Measurements from ENCODE around the gene TSHZ2.

The TSHZ2 gene

DNA sequence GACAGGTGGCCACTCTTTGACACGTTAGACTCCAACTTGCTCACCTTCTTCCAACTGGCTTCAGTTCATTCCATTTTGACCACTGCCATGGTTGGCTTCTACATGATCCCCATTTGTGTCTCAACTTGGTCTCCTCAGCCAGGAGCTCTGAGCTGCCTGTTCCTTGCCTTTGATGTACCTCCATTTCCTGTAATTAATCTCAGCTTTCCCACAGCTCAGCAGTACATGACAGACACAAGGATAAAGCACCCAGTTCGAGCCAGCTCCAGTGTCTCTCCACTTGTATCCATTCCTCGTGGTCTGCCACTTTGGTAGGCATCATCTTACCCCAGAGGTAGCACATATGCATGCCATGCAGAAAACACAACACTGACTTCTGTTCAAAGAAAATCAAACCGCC is 161.0 kb downstream of the TSHZ2 start:
- H3K27ac ChIP-seq, result no peak overlapping the region
- no peak for TF ChIP-seq ZFX (IDR thresholded peaks at IDR 0.05; ENCODE audit: borderline replicate concordance)
- TF ChIP-seq, protein P1, sequence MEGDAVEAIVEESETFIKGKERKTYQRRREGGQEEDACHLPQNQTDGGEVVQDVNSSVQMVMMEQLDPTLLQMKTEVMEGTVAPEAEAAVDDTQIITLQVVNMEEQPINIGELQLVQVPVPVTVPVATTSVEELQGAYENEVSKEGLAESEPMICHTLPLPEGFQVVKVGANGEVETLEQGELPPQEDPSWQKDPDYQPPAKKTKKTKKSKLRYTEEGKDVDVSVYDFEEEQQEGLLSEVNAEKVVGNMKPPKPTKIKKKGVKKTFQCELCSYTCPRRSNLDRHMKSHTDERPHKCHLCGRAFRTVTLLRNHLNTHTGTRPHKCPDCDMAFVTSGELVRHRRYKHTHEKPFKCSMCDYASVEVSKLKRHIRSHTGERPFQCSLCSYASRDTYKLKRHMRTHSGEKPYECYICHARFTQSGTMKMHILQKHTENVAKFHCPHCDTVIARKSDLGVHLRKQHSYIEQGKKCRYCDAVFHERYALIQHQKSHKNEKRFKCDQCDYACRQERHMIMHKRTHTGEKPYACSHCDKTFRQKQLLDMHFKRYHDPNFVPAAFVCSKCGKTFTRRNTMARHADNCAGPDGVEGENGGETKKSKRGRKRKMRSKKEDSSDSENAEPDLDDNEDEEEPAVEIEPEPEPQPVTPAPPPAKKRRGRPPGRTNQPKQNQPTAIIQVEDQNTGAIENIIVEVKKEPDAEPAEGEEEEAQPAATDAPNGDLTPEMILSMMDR (IDR thresholded peaks at IDR 0.05), result no peak

- no peak for TF ChIP-seq ZFX (IDR thresholded peaks at IDR 0.05; ENCODE audit: borderline replicate concordance)
- H3K27ac ChIP-seq, result no peak overlapping the region
Measured at GRCh38 chr20:53133628-53134027, 161.5 kb downstream of the TSHZ2 start.

- H3K27ac ChIP-seq, result no peak overlapping the region
- TF ChIP-seq, protein P1 (IDR thresholded peaks at IDR 0.05), result no peak
- TF ChIP-seq ZFX (IDR thresholded peaks at IDR 0.05; ENCODE audit: borderline replicate concordance), result no peak
Measured at GRCh38 chr20:53136473-53136872, 164.3 kb downstream of the TSHZ2 start.

- TF ChIP-seq ZFX (IDR thresholded peaks at IDR 0.05; ENCODE audit: borderline replicate concordance), result no peak
- TF ChIP-seq, protein P1 (IDR thresholded peaks at IDR 0.05), result no peak
- H3K27ac ChIP-seq, result no peak overlapping the region
Measured at GRCh38 chr20:53138454-53139262, 166.5 kb downstream of the TSHZ2 start.

GRCh38 chr20:53141201-53142050 is 169.3 kb downstream of the TSHZ2 start:
- TF ChIP-seq, protein P1 (IDR thresholded peaks at IDR 0.05), result no peak
- TF ChIP-seq ZFX (IDR thresholded peaks at IDR 0.05; ENCODE audit: borderline replicate concordance), result no peak
- no peak overlapping the region for H3K27ac ChIP-seq

- TF ChIP-seq ZFX (IDR thresholded peaks at IDR 0.05; ENCODE audit: borderline replicate concordance), result no peak
- TF ChIP-seq, protein P1 (IDR thresholded peaks at IDR 0.05), result no peak
- H3K27ac ChIP-seq, result no peak overlapping the region
Measured at GRCh38 chr20:53142225-53143127, 170.3 kb downstream of the TSHZ2 start.
